ENCODE data around the gene PILRA. TPM values are rescaled to one million over a fixed set of nuclear protein-coding genes. Genes with fewer than 3 reads are reported as not detected.
"Not testable (repeated sequence)": the region's sequence is repeated elsewhere in the genome, so short reads cannot be mapped to it uniquely, and the experiment has no call there.

Gene PILRA
- total RNA-seq: 0.36 and 0.59 TPM in 2 replicates

DNA sequence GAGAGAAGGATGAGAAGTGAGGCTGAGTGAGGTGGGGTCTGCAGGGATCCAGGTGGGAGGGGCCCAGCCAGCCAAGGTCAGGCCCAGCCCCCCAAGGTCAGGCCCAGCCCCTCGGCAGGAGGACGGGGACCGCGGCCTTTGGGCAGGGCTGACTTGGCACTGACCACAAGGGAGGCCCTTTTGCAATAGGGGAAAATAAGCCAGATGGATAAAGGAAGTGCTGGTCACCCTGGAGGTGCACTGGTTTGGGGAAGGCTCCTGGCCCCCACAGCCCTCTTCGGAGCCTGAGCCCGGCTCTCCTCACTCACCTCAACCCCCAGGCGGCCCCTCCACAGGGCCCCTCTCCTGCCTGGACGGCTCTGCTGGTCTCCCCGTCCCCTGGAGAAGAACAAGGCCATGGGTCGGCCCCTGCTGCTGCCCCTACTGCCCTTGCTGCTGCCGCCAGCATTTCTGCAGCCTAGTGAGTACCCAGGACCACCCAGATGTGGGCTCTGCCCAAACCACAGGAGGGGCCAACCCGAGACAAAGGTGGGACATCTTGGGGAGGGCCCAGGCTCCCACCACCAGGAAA lies at the start of gene PILRA:
Gene PILRA, plus strand, starts transcription at position 227 of the 571 bp plus-strand sequence. Its CDS starts 170 bp downstream, at position 397.
- DNase-seq (ENCODE audit: insufficient read length, low spot score, missing footprints): no peak
- H2AFZ ChIP-seq (ENCODE audit: low read length): peak within 1 kb of the TSS; percentile 78

DNA sequence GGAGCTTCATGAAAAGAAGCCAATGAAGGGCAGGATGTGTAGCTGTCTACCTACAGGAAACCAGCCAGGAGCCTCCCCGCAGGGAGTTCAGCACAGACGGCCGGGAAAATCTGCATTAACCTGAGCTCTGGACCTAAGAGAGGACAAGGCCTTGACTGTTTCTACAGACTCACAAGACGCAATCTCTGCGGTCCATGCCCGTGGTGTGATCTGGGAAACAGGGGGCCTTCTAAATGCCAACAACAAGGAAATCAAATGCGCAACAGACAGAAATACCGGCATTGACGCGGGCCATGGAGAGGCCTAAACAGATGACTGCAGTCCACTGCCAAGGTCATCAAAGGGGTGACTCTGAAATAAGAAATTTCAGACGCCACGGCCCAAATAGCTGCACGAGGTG lies 49.1 kb upstream of the PILRA start:
- not testable (repeated sequence) for H3K27ac ChIP-seq (ENCODE audit: low read depth, low read length); H3K9me3 ChIP-seq (ENCODE audit: low read depth, low read length); H3K36me3 ChIP-seq (ENCODE audit: insufficient read depth, low read length)

More for the DNA sequence above, at the start of gene PILRA:
- TF ChIP-seq, protein P1, sequence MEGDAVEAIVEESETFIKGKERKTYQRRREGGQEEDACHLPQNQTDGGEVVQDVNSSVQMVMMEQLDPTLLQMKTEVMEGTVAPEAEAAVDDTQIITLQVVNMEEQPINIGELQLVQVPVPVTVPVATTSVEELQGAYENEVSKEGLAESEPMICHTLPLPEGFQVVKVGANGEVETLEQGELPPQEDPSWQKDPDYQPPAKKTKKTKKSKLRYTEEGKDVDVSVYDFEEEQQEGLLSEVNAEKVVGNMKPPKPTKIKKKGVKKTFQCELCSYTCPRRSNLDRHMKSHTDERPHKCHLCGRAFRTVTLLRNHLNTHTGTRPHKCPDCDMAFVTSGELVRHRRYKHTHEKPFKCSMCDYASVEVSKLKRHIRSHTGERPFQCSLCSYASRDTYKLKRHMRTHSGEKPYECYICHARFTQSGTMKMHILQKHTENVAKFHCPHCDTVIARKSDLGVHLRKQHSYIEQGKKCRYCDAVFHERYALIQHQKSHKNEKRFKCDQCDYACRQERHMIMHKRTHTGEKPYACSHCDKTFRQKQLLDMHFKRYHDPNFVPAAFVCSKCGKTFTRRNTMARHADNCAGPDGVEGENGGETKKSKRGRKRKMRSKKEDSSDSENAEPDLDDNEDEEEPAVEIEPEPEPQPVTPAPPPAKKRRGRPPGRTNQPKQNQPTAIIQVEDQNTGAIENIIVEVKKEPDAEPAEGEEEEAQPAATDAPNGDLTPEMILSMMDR (IDR thresholded peaks at IDR 0.05; ENCODE audit: extremely low read depth, low read depth, low read length): no peak
- H3K4me2 ChIP-seq (ENCODE audit: insufficient read depth, low read length): peak within 1 kb of the TSS; percentile 32
- H3K79me2 ChIP-seq (ENCODE audit: insufficient read depth, low read length): no peaks in the 10 kb centered on the region
- H3K27me3 ChIP-seq (ENCODE audit: insufficient read depth, low read length): no peaks in the 10 kb centered on the region
- H3K36me3 ChIP-seq (ENCODE audit: insufficient read depth, low read length): no peaks in the 10 kb centered on the region
- H3K27ac ChIP-seq (ENCODE audit: low read depth, low read length): no peak within 1 kb of the TSS
- no peaks in the 10 kb centered on the region for H4K20me1 ChIP-seq (ENCODE audit: insufficient read depth, low read length)
- H3K4me3 ChIP-seq (ENCODE audit: insufficient read depth, low read length): no peak within 1 kb of the TSS
- H3K9me3 ChIP-seq (ENCODE audit: low read depth, low read length): no peaks in the 10 kb centered on the region
- H3K4me1 ChIP-seq (ENCODE audit: insufficient read depth, low read length): no peaks in the 10 kb centered on the region

DNA sequence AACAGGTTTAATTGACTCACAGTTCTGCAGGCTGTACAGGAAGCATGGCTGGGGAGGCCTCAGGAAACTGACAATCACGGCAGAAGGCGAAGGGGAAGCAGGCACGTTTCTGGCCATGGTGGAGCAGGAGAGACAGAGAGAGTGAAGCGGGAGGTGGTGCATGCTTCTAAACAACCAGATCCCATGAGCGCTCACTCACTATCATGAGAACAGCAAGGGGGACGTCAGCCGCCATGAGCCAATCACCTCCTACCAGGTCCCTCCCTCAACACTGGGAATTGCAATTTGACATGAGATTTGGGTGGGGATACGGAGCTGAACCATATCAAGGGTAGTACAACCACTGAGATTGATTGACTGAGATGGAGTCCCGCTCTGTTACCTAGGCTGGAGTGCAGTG lies 47.6 kb upstream of the PILRA start:
- H3K4me3 ChIP-seq (ENCODE audit: insufficient read depth, low read length); H3K9me3 ChIP-seq (ENCODE audit: low read depth, low read length); H3K27me3 ChIP-seq (ENCODE audit: insufficient read depth, low read length); H3K4me2 ChIP-seq (ENCODE audit: insufficient read depth, low read length); H3K79me2 ChIP-seq (ENCODE audit: insufficient read depth, low read length); H2AFZ ChIP-seq (ENCODE audit: low read length); H3K4me1 ChIP-seq (ENCODE audit: insufficient read depth, low read length); H3K27ac ChIP-seq (ENCODE audit: low read depth, low read length); H3K36me3 ChIP-seq (ENCODE audit: insufficient read depth, low read length); H4K20me1 ChIP-seq (ENCODE audit: insufficient read depth, low read length); DNase-seq (ENCODE audit: insufficient read length, low spot score, missing footprints): not testable (repeated sequence)

More for the DNA sequence above, 49.1 kb upstream of the PILRA start:
- not testable (repeated sequence) for H3K27me3 ChIP-seq (ENCODE audit: insufficient read depth, low read length); H3K79me2 ChIP-seq (ENCODE audit: insufficient read depth, low read length); H2AFZ ChIP-seq (ENCODE audit: low read length); H3K4me2 ChIP-seq (ENCODE audit: insufficient read depth, low read length); H3K4me3 ChIP-seq (ENCODE audit: insufficient read depth, low read length); H4K20me1 ChIP-seq (ENCODE audit: insufficient read depth, low read length); DNase-seq (ENCODE audit: insufficient read length, low spot score, missing footprints); H3K4me1 ChIP-seq (ENCODE audit: insufficient read depth, low read length)

DNA sequence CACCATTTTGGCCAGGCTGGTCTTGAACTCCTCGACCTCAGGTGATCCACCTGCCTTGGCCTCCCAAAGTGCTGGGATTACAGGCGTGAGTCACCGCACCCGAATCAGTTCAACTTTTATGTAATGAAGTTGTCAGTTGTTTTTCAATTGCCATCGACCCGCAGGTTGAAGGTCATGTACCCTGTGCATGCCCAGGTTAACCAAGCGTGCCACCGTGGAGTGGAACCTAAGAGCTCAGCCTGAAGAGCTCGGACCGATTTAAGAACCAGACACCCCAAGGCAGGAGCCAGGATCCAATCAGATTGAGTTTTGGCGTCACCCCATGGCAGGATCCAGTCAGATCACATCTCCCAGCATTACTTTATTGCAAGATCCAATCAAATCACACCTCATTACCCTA lies 46.4 kb upstream of the PILRA start:
- H3K27ac ChIP-seq (ENCODE audit: low read depth, low read length); H3K4me2 ChIP-seq (ENCODE audit: insufficient read depth, low read length); H3K27me3 ChIP-seq (ENCODE audit: insufficient read depth, low read length); DNase-seq (ENCODE audit: insufficient read length, low spot score, missing footprints); H3K9me3 ChIP-seq (ENCODE audit: low read depth, low read length); H3K4me1 ChIP-seq (ENCODE audit: insufficient read depth, low read length); H3K36me3 ChIP-seq (ENCODE audit: insufficient read depth, low read length); H2AFZ ChIP-seq (ENCODE audit: low read length); H3K4me3 ChIP-seq (ENCODE audit: insufficient read depth, low read length); H3K79me2 ChIP-seq (ENCODE audit: insufficient read depth, low read length); H4K20me1 ChIP-seq (ENCODE audit: insufficient read depth, low read length): not testable (repeated sequence)

DNA sequence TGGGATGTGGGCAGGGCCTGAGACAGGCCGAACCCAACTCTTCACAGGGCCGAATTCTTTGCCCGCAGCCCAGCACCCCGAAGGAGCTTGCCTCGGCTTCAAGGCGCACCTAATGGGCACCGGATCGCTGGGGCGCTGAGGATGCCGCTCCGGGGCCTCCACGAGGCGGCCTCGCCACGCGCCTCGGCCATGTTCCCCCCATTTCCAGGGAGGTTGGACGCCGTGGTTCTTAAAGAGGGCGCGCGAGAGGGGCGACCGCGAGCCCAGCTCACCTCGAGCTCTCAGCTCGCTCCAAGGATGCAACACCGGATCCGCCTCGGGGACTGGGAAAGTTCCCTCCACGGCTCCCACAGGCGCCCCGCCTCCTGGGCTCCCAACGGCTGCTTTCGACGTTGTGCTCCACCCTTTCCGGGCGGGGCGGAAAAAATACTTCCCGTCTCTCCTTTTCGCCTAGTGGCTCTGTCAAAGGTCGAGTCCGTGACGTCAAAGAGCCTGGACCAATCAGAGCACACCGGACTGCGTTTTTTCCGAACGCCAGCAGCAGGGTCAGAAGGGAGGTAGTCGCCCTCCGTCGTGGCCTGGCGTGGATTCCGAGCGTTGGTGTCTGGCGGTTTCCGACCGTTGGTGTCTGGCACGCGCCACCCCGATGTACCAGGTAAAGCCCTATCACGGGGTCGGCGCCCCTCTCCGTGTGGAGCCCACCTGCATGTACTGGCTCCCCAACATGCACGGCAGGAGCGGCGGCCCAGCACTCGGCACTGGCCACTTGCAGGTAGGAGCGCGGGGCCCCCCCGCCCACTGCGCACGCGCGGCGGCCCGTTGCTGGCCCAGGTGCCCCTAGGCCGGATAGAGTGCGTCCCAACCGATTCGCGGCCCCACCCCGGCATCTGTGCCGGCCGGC lies 37.5 kb upstream of the PILRA start:
- DNase-seq (ENCODE audit: insufficient read length, low spot score, missing footprints): peak; percentile 90
- H3K4me2 ChIP-seq (ENCODE audit: insufficient read depth, low read length): peak overlapping the region; percentile 77
- not testable (repeated sequence) for H3K4me1 ChIP-seq (ENCODE audit: insufficient read depth, low read length); H3K27me3 ChIP-seq (ENCODE audit: insufficient read depth, low read length); H3K36me3 ChIP-seq (ENCODE audit: insufficient read depth, low read length); H4K20me1 ChIP-seq (ENCODE audit: insufficient read depth, low read length); H3K9me3 ChIP-seq (ENCODE audit: low read depth, low read length)
- H3K4me3 ChIP-seq (ENCODE audit: insufficient read depth, low read length): peak overlapping the region; percentile 89
- peaks cover 16% of the 10 kb centered on the region for H3K79me2 ChIP-seq (ENCODE audit: insufficient read depth, low read length)
- peak overlapping the region; percentile 94 for H2AFZ ChIP-seq (ENCODE audit: low read length)
- peak overlapping the region; percentile 77 for H3K27ac ChIP-seq (ENCODE audit: low read depth, low read length)

DNA sequence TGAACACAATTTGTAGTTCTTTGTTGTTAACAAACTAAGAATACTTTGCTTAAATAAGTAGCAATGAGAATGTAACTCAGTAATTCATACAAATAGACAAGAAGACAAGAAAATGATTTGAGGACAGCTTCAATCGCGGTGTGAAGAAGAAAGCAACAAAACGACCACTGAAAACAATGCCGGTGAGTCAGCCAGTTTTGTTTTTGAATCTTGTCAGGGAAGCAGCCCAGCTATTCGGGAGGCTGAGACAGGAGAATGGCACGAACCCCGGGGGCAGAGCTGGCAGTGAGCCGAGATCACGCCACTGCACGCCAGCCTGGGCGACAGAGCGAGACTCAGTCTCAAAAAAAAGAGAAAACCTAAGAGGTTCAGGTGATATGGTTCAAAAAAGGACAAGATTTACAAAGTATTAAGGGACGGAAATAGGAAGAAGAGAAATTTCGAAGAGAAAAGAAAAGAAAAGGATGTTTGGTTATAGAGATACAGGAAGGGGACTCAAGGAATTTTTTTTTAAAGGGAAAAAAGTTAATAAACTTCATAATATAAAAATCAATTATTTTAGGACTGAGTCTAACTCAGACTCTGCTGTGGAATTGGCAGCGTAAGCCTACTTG lies 35.1 kb upstream of the PILRA start:
- H4K20me1 ChIP-seq (ENCODE audit: insufficient read depth, low read length); H3K36me3 ChIP-seq (ENCODE audit: insufficient read depth, low read length); DNase-seq (ENCODE audit: insufficient read length, low spot score, missing footprints); H3K4me2 ChIP-seq (ENCODE audit: insufficient read depth, low read length); H3K9me3 ChIP-seq (ENCODE audit: low read depth, low read length); H3K27me3 ChIP-seq (ENCODE audit: insufficient read depth, low read length); H2AFZ ChIP-seq (ENCODE audit: low read length); H3K4me1 ChIP-seq (ENCODE audit: insufficient read depth, low read length); H3K4me3 ChIP-seq (ENCODE audit: insufficient read depth, low read length); H3K27ac ChIP-seq (ENCODE audit: low read depth, low read length): not testable (repeated sequence)
- H3K79me2 ChIP-seq (ENCODE audit: insufficient read depth, low read length): peaks cover 26% of the 10 kb centered on the region

DNA sequence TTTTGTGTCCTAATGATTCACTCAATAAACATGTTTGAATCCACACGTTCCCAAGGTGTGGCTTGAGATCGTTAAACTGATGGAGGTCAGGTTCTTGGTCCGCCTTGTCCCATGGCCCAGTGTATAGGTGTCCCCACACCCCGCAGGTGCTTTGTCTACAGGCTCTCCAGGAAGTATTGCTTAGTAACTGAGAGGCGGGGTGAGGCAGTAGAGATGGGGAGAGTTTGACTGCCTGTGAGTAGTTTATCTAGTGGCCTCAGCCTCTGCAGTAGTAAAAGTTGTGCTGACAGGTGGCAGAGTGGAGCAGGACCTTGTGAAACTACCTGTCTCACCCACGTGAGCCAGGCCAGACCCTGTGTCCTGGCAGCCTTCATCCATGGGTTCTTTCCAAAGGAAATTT lies 32.0 kb upstream of the PILRA start:
- not testable (repeated sequence) for H3K9me3 ChIP-seq (ENCODE audit: low read depth, low read length); DNase-seq (ENCODE audit: insufficient read length, low spot score, missing footprints); H4K20me1 ChIP-seq (ENCODE audit: insufficient read depth, low read length); H3K4me1 ChIP-seq (ENCODE audit: insufficient read depth, low read length); H3K4me2 ChIP-seq (ENCODE audit: insufficient read depth, low read length); H3K27ac ChIP-seq (ENCODE audit: low read depth, low read length); H2AFZ ChIP-seq (ENCODE audit: low read length); H3K4me3 ChIP-seq (ENCODE audit: insufficient read depth, low read length); H3K27me3 ChIP-seq (ENCODE audit: insufficient read depth, low read length)
- Histone ChIP-seq H3K36me3 (ENCODE audit: insufficient read depth, low read length) (peaks cover 23% of the 10 kb centered on the region), H3K79me2 (ENCODE audit: insufficient read depth, low read length) (peaks cover 20% of the 10 kb centered on the region)
